ENCODE measurements around the gene HAAO. TPM values are rescaled to one million over a fixed set of nuclear protein-coding genes. Genes with fewer than 3 reads are reported as not detected.

The HAAO gene
- total RNA-seq, 2 donors from 2014 or later = 1.4 to 2.6 TPM

DNA sequence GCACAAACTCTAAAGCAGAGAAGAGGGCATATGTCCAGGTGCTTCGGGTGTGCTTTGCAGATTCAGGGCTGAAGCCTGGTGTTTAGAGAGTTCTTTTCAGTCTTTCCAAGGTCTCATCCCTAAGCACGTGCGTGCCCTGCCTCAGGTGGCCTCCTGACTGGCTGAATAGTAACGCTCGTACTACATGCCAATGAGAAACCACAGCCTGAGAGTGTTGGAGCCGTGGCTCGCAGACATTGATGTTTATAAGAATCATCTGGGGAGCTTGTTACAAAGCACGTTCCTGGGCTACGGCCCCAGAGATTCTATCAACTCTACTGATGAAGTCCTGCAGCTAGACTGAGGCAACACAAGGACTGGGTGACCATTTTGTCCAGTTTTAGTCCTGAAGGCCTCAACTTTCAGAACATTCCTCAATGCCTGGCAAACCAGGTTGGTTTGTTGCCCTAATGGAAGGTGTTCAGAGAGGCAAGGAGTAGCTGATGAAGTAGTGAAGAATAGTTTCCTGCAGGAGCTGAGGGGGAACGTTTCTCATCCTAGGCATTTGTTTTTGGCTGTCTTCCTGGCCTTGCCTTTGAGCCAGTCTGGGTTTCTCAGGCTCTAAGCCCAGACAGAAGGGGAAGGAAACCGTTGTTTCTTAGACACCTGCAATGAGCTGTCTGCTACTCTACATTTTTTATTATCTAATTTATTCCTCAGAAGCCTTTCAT is 31.5 kb upstream of the HAAO start:
- TF ChIP-seq, protein P1, sequence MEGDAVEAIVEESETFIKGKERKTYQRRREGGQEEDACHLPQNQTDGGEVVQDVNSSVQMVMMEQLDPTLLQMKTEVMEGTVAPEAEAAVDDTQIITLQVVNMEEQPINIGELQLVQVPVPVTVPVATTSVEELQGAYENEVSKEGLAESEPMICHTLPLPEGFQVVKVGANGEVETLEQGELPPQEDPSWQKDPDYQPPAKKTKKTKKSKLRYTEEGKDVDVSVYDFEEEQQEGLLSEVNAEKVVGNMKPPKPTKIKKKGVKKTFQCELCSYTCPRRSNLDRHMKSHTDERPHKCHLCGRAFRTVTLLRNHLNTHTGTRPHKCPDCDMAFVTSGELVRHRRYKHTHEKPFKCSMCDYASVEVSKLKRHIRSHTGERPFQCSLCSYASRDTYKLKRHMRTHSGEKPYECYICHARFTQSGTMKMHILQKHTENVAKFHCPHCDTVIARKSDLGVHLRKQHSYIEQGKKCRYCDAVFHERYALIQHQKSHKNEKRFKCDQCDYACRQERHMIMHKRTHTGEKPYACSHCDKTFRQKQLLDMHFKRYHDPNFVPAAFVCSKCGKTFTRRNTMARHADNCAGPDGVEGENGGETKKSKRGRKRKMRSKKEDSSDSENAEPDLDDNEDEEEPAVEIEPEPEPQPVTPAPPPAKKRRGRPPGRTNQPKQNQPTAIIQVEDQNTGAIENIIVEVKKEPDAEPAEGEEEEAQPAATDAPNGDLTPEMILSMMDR (IDR thresholded peaks at IDR 0.05) = no peak
- Histone ChIP-seq H3K36me3 (no peaks in the 10 kb centered on the region), H3K4me3 (no peak overlapping the region), H3K9me3 (no peaks in the 10 kb centered on the region), H3K27me3 (no peaks in the 10 kb centered on the region), H3K27ac (no peak overlapping the region), H3K4me1 (peaks cover 0 to 16% of the 10 kb centered on the region in 2 donors)
- DNase-seq (ENCODE audit: low spot score) = peak; percentile 23

DNA sequence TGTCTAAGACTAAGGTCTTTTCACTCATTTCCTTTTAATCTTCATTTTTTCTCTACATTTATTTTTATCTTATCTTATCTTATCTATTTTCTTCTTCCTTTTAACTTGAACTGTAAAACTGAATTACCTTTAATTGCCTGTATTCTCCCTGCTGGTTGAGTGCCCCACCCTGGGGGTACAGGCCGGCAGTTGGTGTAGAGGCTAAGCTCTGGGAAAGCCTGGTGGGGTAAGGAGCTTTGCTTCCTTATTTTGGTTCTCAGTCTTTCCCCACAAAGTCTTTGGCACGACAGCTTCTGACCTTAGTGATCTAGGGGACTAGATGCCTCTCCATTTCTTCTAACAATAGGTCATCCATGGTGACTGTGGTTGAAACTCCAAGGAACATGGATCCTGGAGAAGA is 26.8 kb upstream of the HAAO start:
- no peaks in the 10 kb centered on the region for H3K4me1 ChIP-seq
- no peak for DNase-seq (ENCODE audit: low spot score)
- TF ChIP-seq, protein P1 (IDR thresholded peaks at IDR 0.05) = no peak
- no peak overlapping the region for H3K27ac ChIP-seq
- H3K36me3 ChIP-seq = no peaks in the 10 kb centered on the region
- H3K27me3 ChIP-seq = no peaks in the 10 kb centered on the region
- no peaks in the 10 kb centered on the region for H3K9me3 ChIP-seq
- H3K4me3 ChIP-seq = no peak overlapping the region

DNA sequence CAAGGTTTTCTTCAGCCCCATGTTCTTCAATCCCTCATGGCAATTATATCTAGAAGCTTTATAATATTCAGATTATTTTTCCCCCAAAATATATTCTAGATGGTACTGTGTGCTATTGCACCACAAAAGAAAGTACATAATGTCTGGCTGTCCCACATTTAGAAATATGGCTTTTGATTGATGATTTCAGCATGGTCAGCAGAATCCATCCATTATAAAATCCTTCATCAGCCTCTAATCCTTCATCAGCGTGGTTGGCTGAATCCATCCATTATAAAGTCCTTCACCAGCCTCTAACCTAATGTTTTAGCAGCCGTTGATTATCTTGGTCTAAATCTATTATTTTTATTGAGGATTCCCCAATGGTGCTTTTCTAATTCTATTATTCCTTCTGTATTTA is 23.3 kb upstream of the HAAO start:
- no peaks in the 10 kb centered on the region for H3K36me3 ChIP-seq
- H3K9me3 ChIP-seq = no peaks in the 10 kb centered on the region
- no peak for DNase-seq (ENCODE audit: low spot score)
- peaks cover 0 to 9% of the 10 kb centered on the region in 2 donors for H3K4me1 ChIP-seq
- no peaks in the 10 kb centered on the region for H3K27me3 ChIP-seq
- TF ChIP-seq, protein P1 (IDR thresholded peaks at IDR 0.05) = no peak
- no peak overlapping the region for H3K4me3 ChIP-seq
- no peak overlapping the region for H3K27ac ChIP-seq

DNA sequence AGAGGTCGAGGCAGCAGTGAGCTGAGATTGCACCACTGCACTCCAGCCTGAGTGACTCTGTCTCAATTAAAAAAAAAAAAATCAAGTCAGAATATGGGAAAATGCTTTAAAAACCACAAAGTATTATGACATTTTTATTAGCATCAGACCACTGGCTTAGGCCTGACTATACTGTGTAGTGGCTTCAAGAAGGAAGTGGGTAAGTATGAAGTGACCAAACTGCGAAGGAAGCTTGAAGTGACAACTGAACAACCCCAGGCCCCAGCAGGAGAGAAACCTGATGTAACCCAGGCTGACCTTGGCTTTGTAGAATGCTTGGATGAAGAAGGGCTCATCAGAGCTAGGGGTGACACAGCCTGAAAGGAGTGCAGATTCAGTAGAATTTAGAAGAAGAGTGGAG is 21.4 kb upstream of the HAAO start:
- Histone ChIP-seq H3K27ac (no peak overlapping the region), H3K4me1 (peaks cover 0 to 16% of the 10 kb centered on the region in 2 donors), H3K36me3 (no peaks in the 10 kb centered on the region), H3K4me3 (no peak overlapping the region), H3K9me3 (no peaks in the 10 kb centered on the region), H3K27me3 (no peaks in the 10 kb centered on the region)
- no peak for DNase-seq (ENCODE audit: low spot score)
- TF ChIP-seq, protein P1 (IDR thresholded peaks at IDR 0.05) = no peak

DNA sequence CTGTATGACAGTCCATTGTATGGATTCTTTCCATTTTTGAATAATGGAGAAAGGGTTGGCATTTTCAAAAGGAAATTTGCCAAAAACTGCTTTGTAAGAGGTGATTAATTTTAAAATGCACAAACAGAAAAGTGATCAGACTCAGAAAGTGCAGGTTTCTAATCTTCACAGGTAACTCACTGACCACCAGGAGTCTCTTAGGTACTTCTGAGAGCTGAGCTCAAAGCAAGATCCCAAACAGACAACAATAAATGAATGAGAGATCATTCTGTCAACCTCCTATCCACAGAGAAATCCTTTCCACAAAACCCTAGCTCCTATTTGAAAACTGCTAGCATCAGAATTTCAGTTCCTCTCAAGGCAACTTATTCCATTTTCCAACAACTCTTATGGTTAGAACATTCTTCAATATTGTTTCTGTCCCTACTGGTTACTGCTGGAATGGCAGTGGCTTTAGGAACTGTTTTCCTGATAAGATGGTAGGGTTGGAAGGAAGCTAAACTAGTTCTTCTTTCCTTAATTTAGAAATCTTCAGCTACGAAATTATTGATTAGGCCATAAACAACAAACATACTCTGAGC is 20.6 kb upstream of the HAAO start:
- Histone ChIP-seq H3K4me3 (no peak overlapping the region), H3K9me3 (no peaks in the 10 kb centered on the region), H3K27ac (no peak overlapping the region), H3K36me3 (no peaks in the 10 kb centered on the region), H3K27me3 (no peaks in the 10 kb centered on the region), H3K4me1 (peaks cover 0 to 16% of the 10 kb centered on the region in 2 donors)
- TF ChIP-seq, protein P1 (IDR thresholded peaks at IDR 0.05) = peak; percentile 48 to 68
- no peak for DNase-seq (ENCODE audit: low spot score)

All from right atrium auricular region (tissue), 2 donors.